ENCODE data around the gene KCNN1.

KCNN1 gene

DNA sequence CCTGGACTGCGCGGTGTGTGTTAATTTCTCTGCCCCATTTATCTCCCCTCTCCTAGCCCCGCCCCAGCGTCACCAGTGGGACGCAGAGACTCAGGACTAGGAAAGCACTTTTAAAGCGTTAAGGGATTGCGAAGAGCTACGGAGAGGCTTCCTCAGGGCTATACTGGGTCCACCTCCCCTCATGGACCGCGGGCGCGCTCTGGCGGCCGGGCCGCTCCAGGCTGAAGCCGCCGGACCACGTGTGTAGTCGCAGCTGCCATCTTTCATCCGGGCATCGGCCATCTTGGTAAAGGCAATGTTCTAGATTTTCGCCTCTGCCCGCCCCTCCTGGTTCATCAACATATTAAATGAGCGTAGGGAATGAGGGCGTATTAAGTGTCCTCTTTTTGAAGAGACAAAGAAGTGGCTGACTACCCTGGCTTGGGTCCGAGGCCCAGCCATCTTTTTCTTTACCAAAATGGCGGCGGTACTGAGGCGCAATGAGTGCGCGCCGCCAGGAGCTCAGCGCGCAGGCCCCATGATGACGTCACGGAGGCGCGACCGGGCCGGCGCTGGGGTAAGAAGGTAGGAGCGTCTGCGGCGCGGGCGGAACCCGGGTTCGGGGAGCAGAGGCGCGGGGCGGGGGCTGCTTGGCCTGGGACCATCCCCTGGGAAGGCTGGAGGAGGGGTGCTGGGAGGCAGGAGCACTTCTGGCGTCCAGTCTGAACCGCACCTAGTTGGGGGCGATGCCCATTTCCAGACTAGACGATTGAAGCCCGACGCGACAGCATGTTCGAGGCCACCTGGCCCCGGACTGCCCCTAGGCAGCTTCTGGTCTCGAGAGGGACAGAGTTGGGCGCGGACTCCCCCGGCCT lies 34.2 kb upstream of the KCNN1 start, which contains the start of gene CCDC124:
Gene CCDC124 (plus strand): TSS at position 531 of the 854 bp plus-strand sequence. CDS start 3,406 bp downstream, outside the sequence.
- TF ChIP-seq, protein P1, sequence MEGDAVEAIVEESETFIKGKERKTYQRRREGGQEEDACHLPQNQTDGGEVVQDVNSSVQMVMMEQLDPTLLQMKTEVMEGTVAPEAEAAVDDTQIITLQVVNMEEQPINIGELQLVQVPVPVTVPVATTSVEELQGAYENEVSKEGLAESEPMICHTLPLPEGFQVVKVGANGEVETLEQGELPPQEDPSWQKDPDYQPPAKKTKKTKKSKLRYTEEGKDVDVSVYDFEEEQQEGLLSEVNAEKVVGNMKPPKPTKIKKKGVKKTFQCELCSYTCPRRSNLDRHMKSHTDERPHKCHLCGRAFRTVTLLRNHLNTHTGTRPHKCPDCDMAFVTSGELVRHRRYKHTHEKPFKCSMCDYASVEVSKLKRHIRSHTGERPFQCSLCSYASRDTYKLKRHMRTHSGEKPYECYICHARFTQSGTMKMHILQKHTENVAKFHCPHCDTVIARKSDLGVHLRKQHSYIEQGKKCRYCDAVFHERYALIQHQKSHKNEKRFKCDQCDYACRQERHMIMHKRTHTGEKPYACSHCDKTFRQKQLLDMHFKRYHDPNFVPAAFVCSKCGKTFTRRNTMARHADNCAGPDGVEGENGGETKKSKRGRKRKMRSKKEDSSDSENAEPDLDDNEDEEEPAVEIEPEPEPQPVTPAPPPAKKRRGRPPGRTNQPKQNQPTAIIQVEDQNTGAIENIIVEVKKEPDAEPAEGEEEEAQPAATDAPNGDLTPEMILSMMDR (conservative IDR thresholded peaks at IDR 0.05), result peak; percentile 99
- H3K27ac ChIP-seq, result peak within 1 kb of the TSS; percentile 87

DNA sequence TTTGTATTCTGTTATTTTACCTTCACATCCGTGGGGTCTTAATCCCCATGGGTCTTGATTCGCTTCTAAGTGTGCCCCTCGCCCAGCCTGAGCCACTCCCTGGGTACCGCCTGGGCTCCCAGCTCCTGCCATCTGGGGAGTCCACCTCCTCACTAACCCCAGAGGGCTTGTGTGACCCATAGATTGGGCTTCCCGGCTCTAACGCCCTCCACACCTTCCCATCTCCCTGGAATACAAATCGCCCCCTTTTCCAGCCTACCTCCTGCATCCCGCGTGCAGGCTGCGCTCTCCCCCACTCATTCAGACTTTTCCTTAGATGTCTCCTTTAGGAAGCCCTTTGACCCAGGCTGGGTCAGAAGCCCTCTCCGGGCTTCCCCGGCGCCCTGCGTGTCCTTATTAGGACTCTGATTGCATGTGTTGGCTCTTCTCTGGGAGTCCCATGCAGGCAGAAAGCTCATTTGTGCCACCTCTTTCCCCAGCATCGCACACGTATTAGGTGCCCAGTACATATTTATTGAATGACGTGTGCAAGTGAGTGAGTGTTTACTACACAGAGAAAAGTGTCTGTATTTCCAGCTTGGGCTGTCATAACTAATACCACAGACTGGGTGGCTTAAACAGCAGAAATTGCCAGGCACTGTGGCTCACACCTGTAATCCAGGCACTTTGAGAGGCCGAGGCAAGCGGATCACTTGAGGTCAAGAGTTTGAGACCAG lies 33.3 kb upstream of the KCNN1 start:
- TF ChIP-seq, protein P1 (conservative IDR thresholded peaks at IDR 0.05), result no peak
- peak overlapping the region; percentile 87; the same call in 1 of the 2 replicates for H3K27ac ChIP-seq

DNA sequence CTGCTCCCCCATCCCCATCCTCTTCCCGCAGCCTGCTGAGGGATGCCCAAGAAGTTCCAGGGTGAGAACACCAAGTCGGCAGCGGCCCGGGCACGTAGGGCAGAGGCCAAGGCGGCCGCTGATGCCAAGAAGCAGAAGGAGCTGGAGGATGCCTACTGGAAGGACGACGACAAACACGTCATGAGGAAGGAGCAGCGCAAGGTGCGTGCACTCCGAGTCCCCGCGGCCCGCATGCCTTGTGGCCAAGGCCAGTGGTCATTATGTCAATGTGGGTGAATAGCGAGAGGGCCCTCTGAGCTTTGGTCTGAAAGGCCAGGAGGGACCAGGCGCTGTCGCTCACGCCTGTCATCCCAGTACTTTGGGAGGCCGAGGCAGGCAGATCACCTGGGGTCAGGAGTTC lies 30.5 kb upstream of the KCNN1 start:
- TF ChIP-seq, protein P1 (conservative IDR thresholded peaks at IDR 0.05), result no peak
- no peak overlapping the region for H3K27ac ChIP-seq

DNA sequence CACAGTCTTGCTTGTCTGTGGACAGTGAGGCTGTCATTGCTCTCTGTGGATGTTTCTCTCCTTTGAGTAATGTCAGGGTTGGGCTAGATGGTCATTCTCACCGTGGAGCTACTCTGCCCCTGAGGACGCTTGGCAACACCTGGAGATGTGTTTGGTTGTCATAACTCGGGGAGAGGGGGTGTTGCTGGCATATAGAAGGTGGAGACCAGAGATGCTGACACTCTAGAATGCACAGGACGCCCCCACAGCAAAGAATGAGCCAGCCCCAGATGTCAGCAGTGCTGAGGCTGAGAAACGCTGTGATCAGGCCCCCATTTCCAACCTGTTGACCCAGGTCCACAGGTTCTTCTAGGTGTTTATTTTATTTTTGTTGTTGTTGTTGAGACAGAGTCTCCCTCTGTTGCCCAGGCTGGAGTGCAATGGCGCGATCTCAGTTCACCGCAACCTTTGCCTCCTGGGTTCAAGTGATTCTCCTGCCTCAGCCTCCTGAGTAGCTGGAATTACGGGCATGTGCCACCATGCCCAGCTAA lies 29.5 kb upstream of the KCNN1 start:
- H3K27ac ChIP-seq, result no peak overlapping the region
- TF ChIP-seq, protein P1 (conservative IDR thresholded peaks at IDR 0.05), result no peak

DNA sequence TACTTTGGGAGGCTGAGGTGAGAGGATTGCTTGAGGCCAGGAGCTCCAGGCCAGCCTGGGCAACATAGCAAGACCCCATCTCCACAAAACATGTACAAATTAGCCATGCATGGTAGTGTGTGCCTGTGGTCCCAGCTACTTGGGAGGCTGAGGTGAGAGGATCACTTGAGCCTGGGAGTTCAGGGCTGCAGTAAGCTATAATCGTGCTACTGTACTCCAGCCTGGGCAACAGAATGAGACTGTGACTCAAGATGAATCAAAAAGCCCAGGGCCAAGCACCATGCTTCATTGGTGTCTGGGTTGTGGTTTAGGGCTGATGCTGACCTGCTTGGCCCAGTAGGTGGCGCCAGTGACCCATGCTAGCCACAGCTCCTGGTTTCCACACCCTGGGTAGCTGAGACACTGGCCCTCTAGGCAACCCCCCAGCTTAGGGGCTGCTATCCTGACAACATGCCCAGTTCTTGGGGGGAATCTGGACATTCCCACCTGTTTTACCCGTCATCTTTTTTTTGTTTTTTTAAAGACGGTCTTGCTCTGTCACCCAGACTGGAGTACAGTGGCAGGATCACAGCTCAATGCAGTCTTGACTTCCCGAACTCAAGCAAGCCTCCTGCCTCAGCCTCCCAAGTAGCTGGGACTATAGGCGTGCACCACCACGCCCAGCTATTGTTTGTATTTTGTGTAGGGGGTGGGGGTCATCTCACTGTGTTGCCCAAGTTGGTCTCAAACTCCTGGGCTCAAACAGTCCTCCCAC lies 28.6 kb upstream of the KCNN1 start:
- no peak overlapping the region for H3K27ac ChIP-seq
- TF ChIP-seq, protein P1 (conservative IDR thresholded peaks at IDR 0.05), result peak; percentile 98

DNA sequence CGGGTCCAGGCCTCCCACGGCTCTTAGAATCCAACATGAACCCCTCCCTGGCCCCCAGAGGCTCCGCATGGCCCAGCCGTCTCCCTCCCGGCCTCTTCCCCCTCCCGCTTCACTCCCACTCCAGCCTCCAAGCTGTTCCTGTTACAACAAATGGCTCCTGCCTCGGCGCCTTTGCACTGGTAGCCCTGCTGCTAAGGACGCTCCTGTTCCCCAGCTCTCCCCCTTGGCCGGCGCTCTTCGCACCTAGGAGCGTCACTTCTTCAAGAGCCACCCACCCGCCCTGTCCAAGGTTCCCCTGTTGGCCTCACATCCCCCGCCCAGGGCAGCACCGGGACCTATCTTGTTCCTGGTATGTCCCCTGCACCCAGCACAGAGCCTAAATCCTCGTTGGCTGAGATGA lies 24.7 kb upstream of the KCNN1 start:
- TF ChIP-seq, protein P1 (conservative IDR thresholded peaks at IDR 0.05), result no peak

More for the DNA sequence above, 24.7 kb upstream of the KCNN1 start:
- no peak overlapping the region for H3K27ac ChIP-seq
